Endodermal cell (in vitro differentiated cells): ENCODE measurements around the gene TMEM258. TPM values are rescaled to one million over a fixed set of nuclear protein-coding genes. Genes with fewer than 3 reads are reported as not detected.

Source experiments
- DNase-seq: peaks from one replicate; pipeline ENCODE4 v3.0.0-alpha.2; 2017
- H3K27ac ChIP-seq: 2 replicates; pipeline ENCODE4 v1.5.1; 2013; ENCODE audit warnings: mild to moderate bottlenecking, low read depth, low read length, moderate library complexity
- H3K27me3 ChIP-seq: 2 replicates; pipeline ENCODE4 v1.6.1; 2013; ENCODE audit warnings: mild to moderate bottlenecking, low read length, moderate library complexity; ENCODE audit not compliant: insufficient read depth, control insufficient read depth, poor library complexity, severe bottlenecking
- H3K36me3 ChIP-seq: 2 replicates; pipeline ENCODE4 v1.7.0; 2013; ENCODE audit warnings: mild to moderate bottlenecking, low read length, moderate library complexity; ENCODE audit not compliant: control insufficient read depth, insufficient read depth
- H3K4me1 ChIP-seq: one replicate; pipeline ENCODE4 v1.7.0; 2013; ENCODE audit warnings: low read length; ENCODE audit not compliant: control insufficient read depth, insufficient read depth
- H3K4me3 ChIP-seq: 2 replicates; pipeline ENCODE4 v1.5.1; 2013; ENCODE audit warnings: mild to moderate bottlenecking, low read length, moderate library complexity
- H3K9ac ChIP-seq: 2 replicates; pipeline ENCODE4 v1.6.1; 2013; ENCODE audit warnings: mild to moderate bottlenecking, low read length, moderate library complexity; ENCODE audit not compliant: poor library complexity, severe bottlenecking; ENCODE audit errors: extremely low read depth
- H3K9me3 ChIP-seq: 2 replicates; pipeline ENCODE4 v1.6.1; 2013; ENCODE audit warnings: mild to moderate bottlenecking, low read length, moderate library complexity; ENCODE audit not compliant: control insufficient read depth
- H3K27ac Mint-ChIP-seq: 2 replicates; pipeline ENCODE4 v1.8.0; 2020; ENCODE audit warnings: mixed read lengths
- H3K27me3 Mint-ChIP-seq: 2 replicates; pipeline ENCODE4 v1.8.0; 2021; ENCODE audit warnings: mild to moderate bottlenecking, mixed read lengths; ENCODE audit not compliant: insufficient read depth
- H3K36me3 Mint-ChIP-seq: 2 replicates; pipeline ENCODE4 v1.8.0; 2020; ENCODE audit warnings: low read depth, mixed read lengths
- H3K4me1 Mint-ChIP-seq: 2 replicates; pipeline ENCODE4 v1.8.0; 2020; ENCODE audit warnings: mixed read lengths
- H3K4me3 Mint-ChIP-seq: 2 replicates; pipeline ENCODE4 v1.8.0; 2020; ENCODE audit warnings: mild to moderate bottlenecking, moderate library complexity, mixed read lengths
- H3K9me3 Mint-ChIP-seq: 2 replicates; pipeline ENCODE4 v1.8.0; 2020; ENCODE audit warnings: mild to moderate bottlenecking, mixed read lengths
- WGBS, 2 experiments: methylation state at CpG; one replicate each; pipeline versions ENCODE4 v1.1.5 to v1.1.7; 2013; ENCODE audit warnings: missing lambda C conversion rate in 2 of 2, mixed read lengths in 1 of 2; ENCODE audit not compliant: insufficient coverage in 1 of 2, insufficient read length in 1 of 2; 5-methylcytosine and 5-hydroxymethylcytosine counted together
- total RNA-seq, 2 donors: library from RNA; stranded (reverse); fragmentation: NEBNext Ultra II Directional in 1 of 2; extraction: Animal tissue kit (Norgen Biotek cat#: 25700) in 1 of 2; gene quantifications; 2 replicates in 1 of 2; 3 replicates in 1 of 2; pipeline ENCODE4 v1.2.1, GENCODE V29; 2021
- TF ChIP-seq, protein P1 (sequence below): fragments of 200-600 bp; sonication (generic); conservative IDR thresholded peaks from 2 replicates; pipeline ENCODE4 v1.5.0; 2021; ENCODE audit warnings: antibody characterized with exemption, mild to moderate bottlenecking

TMEM258 gene
- total RNA-seq, 2 donors from 2014 or later = 174 to 180 TPM

DNA sequence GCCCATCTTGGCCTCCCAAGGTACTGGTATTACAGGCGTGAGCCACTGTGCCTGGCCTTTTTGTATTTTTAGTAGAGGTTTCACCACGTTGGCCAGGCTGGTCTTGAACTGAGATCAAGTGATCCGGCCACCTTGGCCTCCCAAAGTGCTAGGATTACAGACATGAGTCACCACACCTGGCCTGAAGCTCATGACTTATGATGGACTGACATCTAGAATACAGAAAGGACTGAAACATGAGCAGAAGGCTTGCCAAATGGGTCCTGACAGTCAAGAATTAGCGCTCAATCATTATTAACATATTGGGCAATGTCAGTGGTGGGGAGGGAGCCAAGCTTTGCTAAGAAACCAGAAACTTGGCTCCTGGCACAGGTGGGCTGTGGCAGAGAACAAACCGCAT, 19.4 kb upstream of the TMEM258 start:
- Histone ChIP-seq H3K27me3 (no peaks in the 10 kb centered on the region), H3K9me3 (no peaks in the 10 kb centered on the region), H3K36me3 (peaks cover 65% of the 10 kb centered on the region), H3K9ac (no peak overlapping the region), H3K27ac (no peak overlapping the region), H3K4me3 (no peak overlapping the region), H3K4me1 (no peaks in the 10 kb centered on the region)
- Mint-ChIP-seq H3K9me3 (peaks cover 4% of the 10 kb centered on the region), H3K4me3 (no peak overlapping the region), H3K4me1 (peaks cover 4% of the 10 kb centered on the region), H3K36me3 (peaks cover 70% of the 10 kb centered on the region), H3K27ac (no peak overlapping the region), H3K27me3 (no peaks in the 10 kb centered on the region)
- DNase-seq = no peak
- TF ChIP-seq, protein P1, sequence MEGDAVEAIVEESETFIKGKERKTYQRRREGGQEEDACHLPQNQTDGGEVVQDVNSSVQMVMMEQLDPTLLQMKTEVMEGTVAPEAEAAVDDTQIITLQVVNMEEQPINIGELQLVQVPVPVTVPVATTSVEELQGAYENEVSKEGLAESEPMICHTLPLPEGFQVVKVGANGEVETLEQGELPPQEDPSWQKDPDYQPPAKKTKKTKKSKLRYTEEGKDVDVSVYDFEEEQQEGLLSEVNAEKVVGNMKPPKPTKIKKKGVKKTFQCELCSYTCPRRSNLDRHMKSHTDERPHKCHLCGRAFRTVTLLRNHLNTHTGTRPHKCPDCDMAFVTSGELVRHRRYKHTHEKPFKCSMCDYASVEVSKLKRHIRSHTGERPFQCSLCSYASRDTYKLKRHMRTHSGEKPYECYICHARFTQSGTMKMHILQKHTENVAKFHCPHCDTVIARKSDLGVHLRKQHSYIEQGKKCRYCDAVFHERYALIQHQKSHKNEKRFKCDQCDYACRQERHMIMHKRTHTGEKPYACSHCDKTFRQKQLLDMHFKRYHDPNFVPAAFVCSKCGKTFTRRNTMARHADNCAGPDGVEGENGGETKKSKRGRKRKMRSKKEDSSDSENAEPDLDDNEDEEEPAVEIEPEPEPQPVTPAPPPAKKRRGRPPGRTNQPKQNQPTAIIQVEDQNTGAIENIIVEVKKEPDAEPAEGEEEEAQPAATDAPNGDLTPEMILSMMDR = no peak
- WGBS, 2 experiments = 94 to 96% methylated on average over 5 of the region's 5 CpGs

- Mint-ChIP-seq H3K9me3 (peaks cover 4% of the 10 kb centered on the region), H3K27ac (no peak overlapping the region), H3K4me1 (peaks cover 4% of the 10 kb centered on the region), H3K36me3 (peaks cover 78% of the 10 kb centered on the region), H3K4me3 (no peak overlapping the region), H3K27me3 (no peaks in the 10 kb centered on the region)
- H3K36me3 ChIP-seq = peaks cover 70% of the 10 kb centered on the region
- H3K27ac ChIP-seq = no peak overlapping the region
- no peaks in the 10 kb centered on the region for H3K4me1 ChIP-seq
- H3K9ac ChIP-seq = no peak overlapping the region
- TF ChIP-seq, protein P1 = no peak
- 95 to 100% methylated on average over 3 to 8 of the region's 8 CpGs for WGBS, 2 experiments
- H3K27me3 ChIP-seq = no peaks in the 10 kb centered on the region
- H3K9me3 ChIP-seq = no peaks in the 10 kb centered on the region
- no peak for DNase-seq
- H3K4me3 ChIP-seq = no peak overlapping the region
Measured at GRCh38 chr11:61810671-61811175, 18.3 kb upstream of the TMEM258 start.

GRCh38 chr11:61806785-61807184, 14.4 kb upstream of the TMEM258 start:
- Histone ChIP-seq H3K27me3 (no peaks in the 10 kb centered on the region), H3K4me1 (no peaks in the 10 kb centered on the region), H3K4me3 (no peak overlapping the region), H3K9me3 (no peaks in the 10 kb centered on the region), H3K9ac (no peak overlapping the region), H3K36me3 (peaks cover 80% of the 10 kb centered on the region), H3K27ac (no peak overlapping the region)
- no peaks in the 10 kb centered on the region for H3K4me1 Mint-ChIP-seq
- no peak overlapping the region for H3K27ac Mint-ChIP-seq
- 90 to 93% methylated on average over 5 of the region's 5 CpGs for WGBS, 2 experiments
- no peak overlapping the region for H3K4me3 Mint-ChIP-seq
- TF ChIP-seq, protein P1 = no peak
- peaks cover 83% of the 10 kb centered on the region for H3K36me3 Mint-ChIP-seq
- no peaks in the 10 kb centered on the region for H3K9me3 Mint-ChIP-seq
- no peak for DNase-seq
- no peaks in the 10 kb centered on the region for H3K27me3 Mint-ChIP-seq
